Measurements from ENCODE around the gene PLXND1.

- TF ChIP-seq CTCF (IDR thresholded peaks at IDR 0.05; ENCODE audit: borderline replicate concordance, extremely low read depth, low read length, poor library complexity, severe bottlenecking) (no peak), EZH2 (IDR thresholded peaks at IDR 0.05; ENCODE audit: borderline replicate concordance, low read depth, low read length, severe bottlenecking) (no peak)
These were observed 22.5 kb upstream of the PLXND1 start for GRCh38 chr3:129629011-129629410.
